Kidney epithelial cell (primary cell): ENCODE data around the gene MADCAM1. TPM values are rescaled to one million over a fixed set of nuclear protein-coding genes. Genes with fewer than 3 reads are reported as not detected.

ENCODE experiments used
- DNase-seq: peaks from one replicate; pipeline ENCODE4 v3.0.0-alpha.2; 2010; ENCODE audit warnings: low read depth
- H3K27me3 ChIP-seq: 2 replicates; pipeline ENCODE4 v1.6.0; 2011; ENCODE audit warnings: low read length; ENCODE audit not compliant: control insufficient read depth, insufficient read depth
- H3K36me3 ChIP-seq: 2 replicates; pipeline ENCODE4 v1.5.1; 2011; ENCODE audit warnings: low read length; ENCODE audit not compliant: control insufficient read depth, insufficient read depth
- H3K4me3 ChIP-seq: 2 replicates; pipeline ENCODE4 v1.5.1; 2011; ENCODE audit warnings: low read depth, mild to moderate bottlenecking, control low read depth, low read length
- total RNA-seq: library from RNA; depleted of rRNA; stranded (reverse); fragments of >200 nt; gene quantifications from 2 replicates; pipeline ENCODE4 v1.2.3, GENCODE V29; 2015
- TF ChIP-seq, protein P1 (sequence below): IDR thresholded peaks from 2 replicates; pipeline ENCODE4 v1.5.1; 2011; ENCODE audit warnings: mild to moderate bottlenecking, moderate library complexity, low read length, control low read depth, inconsistent platforms; ENCODE audit not compliant: insufficient read depth, poor library complexity, severe bottlenecking

Gene MADCAM1
- total RNA-seq, 1 donor from 2014 or later: 0.46 TPM

- TF ChIP-seq, protein P1, sequence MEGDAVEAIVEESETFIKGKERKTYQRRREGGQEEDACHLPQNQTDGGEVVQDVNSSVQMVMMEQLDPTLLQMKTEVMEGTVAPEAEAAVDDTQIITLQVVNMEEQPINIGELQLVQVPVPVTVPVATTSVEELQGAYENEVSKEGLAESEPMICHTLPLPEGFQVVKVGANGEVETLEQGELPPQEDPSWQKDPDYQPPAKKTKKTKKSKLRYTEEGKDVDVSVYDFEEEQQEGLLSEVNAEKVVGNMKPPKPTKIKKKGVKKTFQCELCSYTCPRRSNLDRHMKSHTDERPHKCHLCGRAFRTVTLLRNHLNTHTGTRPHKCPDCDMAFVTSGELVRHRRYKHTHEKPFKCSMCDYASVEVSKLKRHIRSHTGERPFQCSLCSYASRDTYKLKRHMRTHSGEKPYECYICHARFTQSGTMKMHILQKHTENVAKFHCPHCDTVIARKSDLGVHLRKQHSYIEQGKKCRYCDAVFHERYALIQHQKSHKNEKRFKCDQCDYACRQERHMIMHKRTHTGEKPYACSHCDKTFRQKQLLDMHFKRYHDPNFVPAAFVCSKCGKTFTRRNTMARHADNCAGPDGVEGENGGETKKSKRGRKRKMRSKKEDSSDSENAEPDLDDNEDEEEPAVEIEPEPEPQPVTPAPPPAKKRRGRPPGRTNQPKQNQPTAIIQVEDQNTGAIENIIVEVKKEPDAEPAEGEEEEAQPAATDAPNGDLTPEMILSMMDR: no peak
- Histone ChIP-seq H3K4me3 (no peak overlapping the region), H3K36me3 (no peaks in the 10 kb centered on the region), H3K27me3 (peaks cover 24% of the 10 kb centered on the region)
- DNase-seq: no peak
These were observed 37.9 kb upstream of the MADCAM1 start for GRCh38 chr19:458091-459042.

GRCh38 chr19:459724-460511, 36.4 kb upstream of the MADCAM1 start:
- Histone ChIP-seq H3K36me3 (no peaks in the 10 kb centered on the region), H3K4me3 (peak overlapping the region; percentile 46), H3K27me3 (peaks cover 24% of the 10 kb centered on the region)
- DNase-seq: no peak
- TF ChIP-seq, protein P1: no peak

GRCh38 chr19:460877-461720, 35.2 kb upstream of the MADCAM1 start, which contains the start of gene SHC2:
Gene SHC2, minus strand, starts transcription at chr19:461033. Its CDS starts 37 bp downstream, at chr19:460996.
- DNase-seq: no peak
- TF ChIP-seq, protein P1: no peak
- Histone ChIP-seq H3K27me3 (peaks cover 24% of the 10 kb centered on the region), H3K36me3 (no peaks in the 10 kb centered on the region), H3K4me3 (peak within 1 kb of the TSS; percentile 46)

GRCh38 chr19:461721-462551, 34.4 kb upstream of the MADCAM1 start:
- Histone ChIP-seq H3K36me3 (no peaks in the 10 kb centered on the region), H3K27me3 (peaks cover 24% of the 10 kb centered on the region), H3K4me3 (peak overlapping the region; percentile 22)
- DNase-seq: no peak
- TF ChIP-seq, protein P1: no peak
